Breast epithelium (tissue), 3 donors: ENCODE data around the gene NRG3.

Source experiments
- CTCF ChIP-seq, 3 donors: fragments of 450-650 bp; IDR thresholded peaks; one replicate each; pipeline ENCODE4 v1.5.1; 2016 to 2017; ENCODE audit warnings: antibody characterized with exemption in 3 of 3, mild to moderate bottlenecking in 3 of 3, moderate library complexity in 3 of 3
- POLR2AphosphoS5 ChIP-seq, 3 donors: sonication (generic); formaldehyde crosslinking; IDR thresholded peaks; one replicate each; pipeline ENCODE4 v1.6.1; 2017; ENCODE audit warnings: antibody characterized with exemption in 3 of 3

GRCh38 chr10:81898518-81898917, 23.5 kb downstream of the NRG3 start:
- TF ChIP-seq CTCF (IDR thresholded peaks at IDR 0.05) (no peak), POLR2AphosphoS5 (IDR thresholded peaks at IDR 0.05) (no peak)
